GM20000 (cell line): ENCODE data around the gene NFATC3.

Source experiments
- DNase-seq: peaks from one replicate; pipeline ENCODE4 v3.0.0; 2012; ENCODE audit warnings: low spot score
- CTCF ChIP-seq: IDR thresholded peaks from 2 replicates; pipeline ENCODE4 v1.5.1; 2012; ENCODE audit warnings: mild to moderate bottlenecking, control low read depth; ENCODE audit errors: extremely low read depth, missing control alignments

The NFATC3 gene

GRCh38 chr16:68085259-68086071, at the start of gene NFATC3:
TSS of gene NFATC3 (plus strand) at chr16:68085370. CDS start at chr16:68085682, 312 bp downstream.
- peak; percentile 97 for DNase-seq
- TF ChIP-seq CTCF, result no peak

- no peak for TF ChIP-seq CTCF
- DNase-seq, result peak; percentile 41
Measured at GRCh38 chr16:68037841-68038597, 47.2 kb upstream of the NFATC3 start.

- peak; percentile 71 for TF ChIP-seq CTCF
- peak; percentile 81 for DNase-seq
Measured at GRCh38 chr16:68040506-68041288, 44.5 kb upstream of the NFATC3 start.

GRCh38 chr16:68041783-68042182, 43.4 kb upstream of the NFATC3 start:
- TF ChIP-seq CTCF, result no peak
- no peak for DNase-seq

- no peak for DNase-seq
- no peak for TF ChIP-seq CTCF
Measured at GRCh38 chr16:68046106-68046505, 39.1 kb upstream of the NFATC3 start.

GRCh38 chr16:68047987-68048386, 37.2 kb upstream of the NFATC3 start:
- DNase-seq, result no peak
- no peak for TF ChIP-seq CTCF
